ENCODE measurements around the gene SRR.

DNA sequence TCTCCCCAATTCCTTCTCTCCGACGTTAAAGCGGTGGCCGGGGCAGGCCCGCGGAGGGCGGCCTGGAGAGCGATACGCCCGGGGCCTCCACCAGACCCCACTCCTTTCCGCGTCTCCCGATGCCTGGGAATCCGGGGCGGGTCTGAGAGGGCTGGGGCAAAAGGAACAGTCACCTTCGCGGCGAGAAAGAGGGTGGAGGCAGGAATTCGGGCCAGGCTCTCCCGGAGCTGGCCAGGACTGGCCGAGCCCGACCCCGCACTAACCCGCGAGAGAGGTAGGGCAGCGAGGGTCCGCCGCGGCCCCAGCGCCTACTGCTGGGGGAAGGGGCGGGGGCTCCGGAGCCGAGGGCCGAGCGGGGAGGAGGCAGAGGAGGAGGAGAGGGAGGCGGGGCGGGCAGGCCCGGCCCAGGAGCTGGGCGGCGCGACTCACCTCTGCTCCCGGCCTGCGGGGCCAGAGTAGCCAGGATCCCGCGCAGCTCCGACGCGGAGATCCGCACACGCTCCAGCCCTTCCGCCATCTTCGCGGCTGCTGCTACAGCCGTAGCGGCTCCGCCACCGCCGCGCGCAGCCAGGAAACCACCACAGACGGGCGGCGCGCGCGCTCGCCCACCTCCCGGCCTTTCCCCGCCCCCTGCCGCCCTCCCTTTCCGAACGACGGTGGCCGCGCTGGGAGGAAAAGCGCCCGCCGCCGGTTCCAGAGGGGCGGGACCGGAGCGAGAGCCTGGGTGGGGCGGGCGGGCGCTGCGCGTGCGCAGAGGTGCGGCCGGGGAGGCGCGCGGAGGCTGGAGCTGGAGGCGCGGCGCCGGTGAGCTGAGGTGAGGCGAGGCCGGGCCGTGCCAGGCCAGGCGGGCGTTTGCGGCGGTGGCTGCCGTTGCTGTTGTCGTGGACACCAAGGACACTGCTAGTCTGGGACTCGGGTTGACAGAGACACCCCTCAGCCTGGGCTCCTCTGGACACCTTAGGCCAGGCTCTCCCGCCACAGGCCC is at the start of gene SRR, which contains the start of gene SMG6:
- TF ChIP-seq FOXM1 (IDR thresholded peaks at IDR 0.05; ENCODE audit: borderline replicate concordance) (no peak), SUZ12 (IDR thresholded peaks at IDR 0.05) (no peak), CTBP1 (IDR thresholded peaks at IDR 0.05; ENCODE audit: borderline replicate concordance) (no peak), NFRKB (IDR thresholded peaks at IDR 0.05) (no peak), FOXA1 (IDR thresholded peaks at IDR 0.05) (no peak), BHLHE40 (IDR thresholded peaks at IDR 0.05; ENCODE audit: borderline replicate concordance) (no peak)
- TF ChIP-seq, protein P1, sequence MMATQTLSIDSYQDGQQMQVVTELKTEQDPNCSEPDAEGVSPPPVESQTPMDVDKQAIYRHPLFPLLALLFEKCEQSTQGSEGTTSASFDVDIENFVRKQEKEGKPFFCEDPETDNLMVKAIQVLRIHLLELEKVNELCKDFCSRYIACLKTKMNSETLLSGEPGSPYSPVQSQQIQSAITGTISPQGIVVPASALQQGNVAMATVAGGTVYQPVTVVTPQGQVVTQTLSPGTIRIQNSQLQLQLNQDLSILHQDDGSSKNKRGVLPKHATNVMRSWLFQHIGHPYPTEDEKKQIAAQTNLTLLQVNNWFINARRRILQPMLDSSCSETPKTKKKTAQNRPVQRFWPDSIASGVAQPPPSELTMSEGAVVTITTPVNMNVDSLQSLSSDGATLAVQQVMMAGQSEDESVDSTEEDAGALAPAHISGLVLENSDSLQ (IDR thresholded peaks at IDR 0.05) = no peak
